Small intestine (tissue), 7 donors: ENCODE measurements around the gene PCAT7. TPM values are rescaled to one million over a fixed set of nuclear protein-coding genes. Genes with fewer than 3 reads are reported as not detected.
"Not testable (repeated sequence)": the region's sequence is repeated elsewhere in the genome, so short reads cannot be mapped to it uniquely, and the experiment has no call there.

ENCODE experiments used
- DNase-seq, 2 donors: peaks; one replicate each; pipeline versions ENCODE4 v3.0.0 to v3.0.0-alpha.2; 2013
- FAIRE-seq: peaks from 2 replicates; lab custom pipeline; 2012; peaks lifted over from hg19 to GRCh38; lab: Jason Lieb, UNC
- H3K27ac ChIP-seq, 3 donors: one replicate each; pipeline ENCODE4 v1.5.1; 2013; ENCODE audit warnings: low read length in 2 of 3, mild to moderate bottlenecking in 2 of 3, control low read depth in 1 of 3, inconsistent platforms in 1 of 3, low read depth in 1 of 3, moderate library complexity in 1 of 3
- H3K27me3 ChIP-seq, 3 donors: one replicate each; pipeline ENCODE4 v1.6.1; 2013; ENCODE audit warnings: low read length in 3 of 3, inconsistent platforms in 1 of 3; ENCODE audit not compliant: control insufficient read depth in 3 of 3, insufficient read depth in 3 of 3
- H3K36me3 ChIP-seq, 3 donors: one replicate each; pipeline ENCODE4 v1.6.1; 2013; ENCODE audit warnings: low read length in 3 of 3, inconsistent platforms in 1 of 3, low read depth in 1 of 3, mild to moderate bottlenecking in 1 of 3, moderate library complexity in 1 of 3; ENCODE audit not compliant: control insufficient read depth in 3 of 3, insufficient read depth in 2 of 3
- H3K4me1 ChIP-seq, 3 donors: one replicate each; pipeline ENCODE4 v1.6.1; 2013; ENCODE audit warnings: low read length in 2 of 3, inconsistent platforms in 1 of 3, low read depth in 1 of 3, mild to moderate bottlenecking in 1 of 3, moderate library complexity in 1 of 3; ENCODE audit not compliant: control insufficient read depth in 3 of 3, insufficient read depth in 2 of 3
- H3K4me3 ChIP-seq, 3 donors: one replicate each; pipeline ENCODE4 v1.5.1; 2013; ENCODE audit warnings: low read length in 3 of 3, control low read depth in 1 of 3, inconsistent platforms in 1 of 3, low read depth in 1 of 3, mild to moderate bottlenecking in 1 of 3, moderate library complexity in 1 of 3
- H3K9me3 ChIP-seq, 2 donors: one replicate each; pipeline ENCODE4 v1.6.1; 2013; ENCODE audit warnings: low read depth in 1 of 2, low read length in 1 of 2; ENCODE audit not compliant: control insufficient read depth in 2 of 2, insufficient read depth in 1 of 2
- WGBS, 3 donors: extraction: QIAGEN DNeasy Blood & Tissue Kit; methylation state at CpG; one replicate each; pipeline ENCODE4 v1.1.7; 2013; 5-methylcytosine and 5-hydroxymethylcytosine counted together
- polyA plus RNA-seq, 4 donors: library from polyadenylated mRNA; stranded (reverse) in 3 of 4; unstranded in 1 of 4; fragments of 200-250 nt in 3 of 4; fragments of 120-200 nt in 1 of 4; gene quantifications; one replicate each; pipeline versions ENCODE4 v1.2.1 to v1.2.3, GENCODE V29; 2013
- donor health status: healthy with polysubstance abuse.
- donor health status: control.
- donor health status: control.
- donor health status: Bipolar disorder and iron deficiency.
- donor health status: healthy.

PCAT7 gene
- polyA plus RNA-seq, 4 donors = 0.42 to 2.0 (median 0.58) TPM

- 69 to 77% (median 70%) methylated on average over 6 of the region's 6 CpGs for WGBS, 3 donors
- DNase-seq (no peak), FAIRE-seq (no peak)
- Histone ChIP-seq H3K4me3 (no peak overlapping the region), H3K36me3 (no peaks in the 10 kb centered on the region), H3K4me1 (no peaks in the 10 kb centered on the region), H3K27me3 (no peaks in the 10 kb centered on the region), H3K9me3 (no peaks in the 10 kb centered on the region), H3K27ac (no peak overlapping the region)
Measured at GRCh38 chr9:94584555-94584954, 29.7 kb downstream of the PCAT7 start.

- no peak for DNase-seq
- Histone ChIP-seq H3K36me3 (no peaks in the 10 kb centered on the region), H3K9me3 (no peaks in the 10 kb centered on the region), H3K27me3 (no peaks in the 10 kb centered on the region), H3K27ac (no peak overlapping the region), H3K4me3 (no peak overlapping the region), H3K4me1 (no peaks in the 10 kb centered on the region)
- 61 to 67% (median 63%) methylated on average over 4 of the region's 4 CpGs for WGBS, 3 donors
- no peak for FAIRE-seq
Measured at GRCh38 chr9:94586316-94586715, 31.4 kb downstream of the PCAT7 start.

- no peak for FAIRE-seq
- DNase-seq = no peak
- no peak overlapping the region for H3K27ac ChIP-seq
- no peaks in the 10 kb centered on the region for H3K9me3 ChIP-seq
- H3K36me3 ChIP-seq = no peaks in the 10 kb centered on the region
- WGBS, 3 donors = 58 to 71% (median 66%) methylated on average over 9 of the region's 9 CpGs
- no peaks in the 10 kb centered on the region for H3K27me3 ChIP-seq
- no peak overlapping the region for H3K4me3 ChIP-seq
- H3K4me1 ChIP-seq = no peaks in the 10 kb centered on the region
Measured at GRCh38 chr9:94586814-94587213, 31.9 kb downstream of the PCAT7 start.

GRCh38 chr9:94588681-94589080 lies 33.8 kb downstream of the PCAT7 start:
- Histone ChIP-seq H3K36me3 (no peaks in the 10 kb centered on the region), H3K27ac (no peak overlapping the region), H3K4me1 (peaks cover 0 to 2% (median 0%) of the 10 kb centered on the region in 3 donors), H3K27me3 (no peaks in the 10 kb centered on the region), H3K4me3 (no peak overlapping the region), H3K9me3 (no peaks in the 10 kb centered on the region)
- FAIRE-seq (no peak), DNase-seq (no peak)
- 80 to 88% (median 87%) methylated on average over 9 of the region's 9 CpGs for WGBS, 3 donors

- not testable (repeated sequence) for FAIRE-seq, DNase-seq
Measured at GRCh38 chr9:94591046-94591545, 36.2 kb downstream of the PCAT7 start.

GRCh38 chr9:94591876-94592275 lies 37.0 kb downstream of the PCAT7 start:
- no peaks in the 10 kb centered on the region for H3K36me3 ChIP-seq
- H3K4me1 ChIP-seq = peaks cover 0 to 6% (median 0%) of the 10 kb centered on the region in 3 donors
- no peaks in the 10 kb centered on the region for H3K27me3 ChIP-seq
- FAIRE-seq (no peak), DNase-seq (no peak)
- 52 to 86% (median 60%) methylated on average over 8 of the region's 8 CpGs for WGBS, 3 donors
- no peak overlapping the region for H3K27ac ChIP-seq
- no peak overlapping the region for H3K4me3 ChIP-seq
- H3K9me3 ChIP-seq = no peaks in the 10 kb centered on the region

More at GRCh38 chr9:94591046-94591545, 36.2 kb downstream of the PCAT7 start:
- H3K4me1 ChIP-seq, H3K27ac ChIP-seq, H3K4me3 ChIP-seq, H3K27me3 ChIP-seq, H3K9me3 ChIP-seq, H3K36me3 ChIP-seq: not testable (repeated sequence)
- WGBS, 3 donors = 78 to 93% (median 81%) methylated on average over 21 to 37 of the region's 38 CpGs

GRCh38 chr9:94592683-94593082 lies 37.8 kb downstream of the PCAT7 start:
- DNase-seq, FAIRE-seq: not testable (repeated sequence)

GRCh38 chr9:94593459-94594345 lies 38.8 kb downstream of the PCAT7 start, which contains the start of gene FBP2:
Gene FBP2, minus strand, starts transcription at chr9:94593824. Its CDS starts 98 bp downstream, at chr9:94593726.
- no peaks in the 10 kb centered on the region for H3K9me3 ChIP-seq
- DNase-seq = peak in 1 of 2 donors; percentile 36
- no peak within 1 kb of the TSS for H3K4me3 ChIP-seq
- WGBS, 3 donors = 18 to 61% (median 33%) methylated on average over 21 of the region's 21 CpGs
- FAIRE-seq = no peak
- H3K36me3 ChIP-seq = no peaks in the 10 kb centered on the region
- H3K27me3 ChIP-seq = no peaks in the 10 kb centered on the region
- no peak within 1 kb of the TSS for H3K27ac ChIP-seq
- H3K4me1 ChIP-seq = peaks cover 0 to 6% (median 0%) of the 10 kb centered on the region in 3 donors

More at GRCh38 chr9:94592683-94593082, 37.8 kb downstream of the PCAT7 start:
- H3K4me1 ChIP-seq, H3K27me3 ChIP-seq, H3K27ac ChIP-seq, H3K9me3 ChIP-seq, H3K36me3 ChIP-seq, H3K4me3 ChIP-seq: not testable (repeated sequence)
- 37 to 79% (median 46%) methylated on average over 7 of the region's 7 CpGs for WGBS, 3 donors
